Muscle of leg (tissue), 11 donors: Measurements from ENCODE around the gene NSRP1. TPM values are rescaled to one million over a fixed set of nuclear protein-coding genes. Genes with fewer than 3 reads are reported as not detected.

Source experiments
- DNase-seq: peaks from one replicate; pipeline ENCODE4 v3.0.0; 2013
- H3K27ac ChIP-seq: one replicate; pipeline ENCODE4 v1.5.1; 2013; ENCODE audit warnings: mild to moderate bottlenecking, low read length, control low read depth
- H3K27me3 ChIP-seq: one replicate; pipeline ENCODE4 v1.6.1; 2013; ENCODE audit warnings: low read length; ENCODE audit not compliant: control insufficient read depth, insufficient read depth
- H3K36me3 ChIP-seq: one replicate; pipeline ENCODE4 v1.6.1; 2013; ENCODE audit warnings: low read length; ENCODE audit not compliant: control insufficient read depth, insufficient read depth
- H3K4me1 ChIP-seq: one replicate; pipeline ENCODE4 v1.6.1; 2013; ENCODE audit warnings: low read length; ENCODE audit not compliant: control insufficient read depth, insufficient read depth
- H3K4me3 ChIP-seq: one replicate; pipeline ENCODE4 v1.5.1; 2013; ENCODE audit warnings: low read length, control low read depth
- H3K9me3 ChIP-seq: replicated peaks from 2 replicates; pipeline ENCODE4 v1.6.1; 2013; ENCODE audit warnings: low read depth, low read length; ENCODE audit not compliant: control insufficient read depth
- WGBS: methylation state at CpG from one replicate; pipeline ENCODE4 v1.1.5; 2013; ENCODE audit warnings: missing lambda C conversion rate; ENCODE audit not compliant: insufficient coverage; 5-methylcytosine and 5-hydroxymethylcytosine counted together
- polyA plus RNA-seq, 8 donors: library from polyadenylated mRNA; unstranded; fragments of 120-200 nt; gene quantifications; one replicate each; pipeline versions ENCODE4 v1.2.1 to v1.2.3, GENCODE V29; 2013; ENCODE audit warnings: inconsistent platforms in 1 of 8, low replicate concordance in 1 of 8; ENCODE audit not compliant: insufficient read length in 8 of 8, insufficient read depth in 1 of 8
- total RNA-seq: library from RNA; stranded (reverse); fragments of 120-200 nt; gene quantifications from one replicate; pipeline ENCODE4 v1.2.4, GENCODE V29; 2013

The NSRP1 gene
- total and polyA plus RNA-seq, 9 donors: 11.4 to 34.2 (median 28.4) TPM

GRCh38 chr17:30218799-30219198 is 102.2 kb downstream of the NSRP1 start:
- H3K27ac ChIP-seq: no peak overlapping the region
- H3K4me1 ChIP-seq: no peaks in the 10 kb centered on the region
- H3K27me3 ChIP-seq: no peaks in the 10 kb centered on the region
- H3K4me3 ChIP-seq: no peak overlapping the region
- WGBS: 71% methylated on average over 5 of the region's 9 CpGs
- no peak for DNase-seq
- no peaks in the 10 kb centered on the region for H3K36me3 ChIP-seq
- H3K9me3 ChIP-seq: no peaks in the 10 kb centered on the region

- no peak overlapping the region for H3K4me3 ChIP-seq
- H3K27me3 ChIP-seq: no peaks in the 10 kb centered on the region
- 94% methylated on average over 2 of the region's 4 CpGs for WGBS
- no peaks in the 10 kb centered on the region for H3K9me3 ChIP-seq
- no peaks in the 10 kb centered on the region for H3K36me3 ChIP-seq
- no peaks in the 10 kb centered on the region for H3K4me1 ChIP-seq
- no peak for DNase-seq
- H3K27ac ChIP-seq: no peak overlapping the region
Measured at GRCh38 chr17:30219315-30219714, 102.7 kb downstream of the NSRP1 start.

- WGBS: 66% methylated on average over 6 of the region's 7 CpGs
Measured at GRCh38 chr17:30219833-30220232, 103.2 kb downstream of the NSRP1 start.

GRCh38 chr17:30220414-30220813 is 103.8 kb downstream of the NSRP1 start:
- 74% methylated on average over 3 of the region's 5 CpGs for WGBS
- Histone ChIP-seq H3K4me3 (no peak overlapping the region), H3K9me3 (no peaks in the 10 kb centered on the region), H3K36me3 (no peaks in the 10 kb centered on the region), H3K4me1 (no peaks in the 10 kb centered on the region), H3K27me3 (no peaks in the 10 kb centered on the region), H3K27ac (no peak overlapping the region)
- DNase-seq: no peak

More at GRCh38 chr17:30219833-30220232, 103.2 kb downstream of the NSRP1 start:
- Histone ChIP-seq H3K27me3 (no peaks in the 10 kb centered on the region), H3K27ac (no peak overlapping the region), H3K9me3 (no peaks in the 10 kb centered on the region), H3K36me3 (no peaks in the 10 kb centered on the region), H3K4me3 (no peak overlapping the region), H3K4me1 (no peaks in the 10 kb centered on the region)
- DNase-seq: no peak

- no peak for DNase-seq
- Histone ChIP-seq H3K4me1 (no peaks in the 10 kb centered on the region), H3K27ac (no peak overlapping the region), H3K27me3 (no peaks in the 10 kb centered on the region), H3K9me3 (no peaks in the 10 kb centered on the region), H3K36me3 (no peaks in the 10 kb centered on the region), H3K4me3 (no peak overlapping the region)
- WGBS: 85% methylated on average over 3 of the region's 10 CpGs
Measured at GRCh38 chr17:30221346-30221745, 104.7 kb downstream of the NSRP1 start.

- H3K27me3 ChIP-seq: no peaks in the 10 kb centered on the region
- H3K4me3 ChIP-seq: no peak overlapping the region
- WGBS: 87% methylated on average over 2 of the region's 4 CpGs
- H3K27ac ChIP-seq: no peak overlapping the region
- DNase-seq: no peak
- H3K4me1 ChIP-seq: no peaks in the 10 kb centered on the region
- H3K36me3 ChIP-seq: no peaks in the 10 kb centered on the region
- no peaks in the 10 kb centered on the region for H3K9me3 ChIP-seq
Measured at GRCh38 chr17:30222251-30222650, 105.6 kb downstream of the NSRP1 start.

GRCh38 chr17:30222721-30223175 is 106.1 kb downstream of the NSRP1 start:
- DNase-seq: no peak
- Histone ChIP-seq H3K36me3 (no peaks in the 10 kb centered on the region), H3K27me3 (no peaks in the 10 kb centered on the region), H3K4me1 (no peaks in the 10 kb centered on the region), H3K9me3 (no peaks in the 10 kb centered on the region), H3K4me3 (no peak overlapping the region), H3K27ac (no peak overlapping the region)
- 68% methylated on average over 13 of the region's 13 CpGs for whole genome bisulfite sequencing

GRCh38 chr17:30224419-30224960 is 107.9 kb downstream of the NSRP1 start:
- Histone ChIP-seq H3K4me1 (no peaks in the 10 kb centered on the region), H3K9me3 (no peaks in the 10 kb centered on the region), H3K36me3 (no peaks in the 10 kb centered on the region), H3K27ac (no peak overlapping the region), H3K4me3 (no peak overlapping the region), H3K27me3 (peaks cover 11% of the 10 kb centered on the region)
- no peak for DNase-seq
- 88% methylated on average over 4 of the region's 8 CpGs for WGBS

GRCh38 chr17:30225112-30225511 is 108.5 kb downstream of the NSRP1 start:
- H3K36me3 ChIP-seq: no peaks in the 10 kb centered on the region

GRCh38 chr17:30225919-30226553 is 109.4 kb downstream of the NSRP1 start:
- no peak overlapping the region for H3K27ac ChIP-seq

More at GRCh38 chr17:30225112-30225511, 108.5 kb downstream of the NSRP1 start:
- H3K9me3 ChIP-seq: no peaks in the 10 kb centered on the region
- no peak overlapping the region for H3K27ac ChIP-seq
- no peak for DNase-seq
- H3K27me3 ChIP-seq: peaks cover 11% of the 10 kb centered on the region
- H3K4me1 ChIP-seq: no peaks in the 10 kb centered on the region
- WGBS: 81% methylated on average over 3 of the region's 3 CpGs
- no peak overlapping the region for H3K4me3 ChIP-seq

More at GRCh38 chr17:30225919-30226553, 109.4 kb downstream of the NSRP1 start:
- Histone ChIP-seq H3K36me3 (no peaks in the 10 kb centered on the region), H3K9me3 (no peaks in the 10 kb centered on the region), H3K4me3 (no peak overlapping the region), H3K27me3 (peaks cover 15% of the 10 kb centered on the region), H3K4me1 (no peaks in the 10 kb centered on the region)
- WGBS: 77% methylated on average over 11 of the region's 15 CpGs
- DNase-seq: no peak
